Measurements from ENCODE around the gene PTK7. TPM values are rescaled to one million over a fixed set of nuclear protein-coding genes. Genes with fewer than 3 reads are reported as not detected.
A peak's percentile ranks its signal among the peaks of the same experiment; 100 is the strongest.

Gene PTK7
- total RNA-seq, 2 experiments from 2014 or later: 1.2 to 1.6 TPM

DNA sequence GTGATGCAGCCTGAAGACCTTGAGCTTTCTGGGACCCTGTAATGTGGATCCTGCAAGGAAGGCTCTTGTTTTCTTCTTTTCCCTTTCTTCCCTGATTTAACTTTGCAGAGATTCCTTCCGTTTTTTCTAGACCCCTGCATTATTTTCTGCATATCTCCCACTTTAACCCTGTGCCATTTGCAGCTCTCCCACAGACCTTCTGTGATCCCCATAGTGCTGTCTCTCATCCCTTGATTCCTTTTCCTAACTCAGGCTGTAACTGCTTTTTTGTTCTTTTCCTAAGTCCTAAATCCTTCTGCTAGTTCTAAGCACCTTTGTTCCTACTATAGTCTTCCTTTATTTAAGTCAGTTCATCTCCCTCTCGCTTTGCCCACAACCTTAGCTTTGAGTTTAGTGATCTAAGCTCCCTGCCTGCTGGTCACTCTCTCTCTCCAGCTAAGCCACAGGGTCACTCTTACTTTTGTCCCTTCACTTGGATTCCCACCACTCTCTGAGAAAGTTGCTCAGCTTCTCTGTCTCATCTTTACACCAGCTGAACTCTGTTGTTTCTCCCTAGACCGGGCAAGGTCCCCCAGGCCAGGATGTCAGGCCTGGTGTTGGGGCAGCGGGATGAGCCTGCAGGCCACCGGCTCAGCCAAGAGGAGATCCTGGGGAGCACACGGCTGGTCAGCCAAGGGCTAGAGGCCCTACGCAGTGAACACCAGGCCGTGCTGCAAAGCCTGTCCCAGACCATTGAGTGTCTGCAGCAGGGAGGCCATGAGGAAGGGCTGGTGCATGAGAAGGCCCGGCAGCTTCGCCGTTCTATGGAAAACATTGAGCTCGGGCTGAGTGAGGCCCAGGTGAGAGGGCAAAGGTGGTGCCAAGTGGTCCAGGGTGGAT lies 15.1 kb upstream of the PTK7 start:
- H3K36me3 Mint-ChIP-seq (ENCODE audit: low read depth): peaks cover 61% of the 10 kb centered on the region
- Histone ChIP-seq H3K27ac (ENCODE audit: low read depth in 1 of 2, low read length in 2 of 2) (no peak overlapping the region), H3K27me3 (ENCODE audit: control insufficient read depth in 1 of 2, insufficient read depth in 2 of 2, low read length in 2 of 2) (no peaks in the 10 kb centered on the region), H3K4me3 (ENCODE audit: low read length) (no peak overlapping the region), H3K9me3 (ENCODE audit: control insufficient read depth in 1 of 2, insufficient read depth in 1 of 2, low read length in 2 of 2) (no peaks in the 10 kb centered on the region), H3K4me1 (ENCODE audit: insufficient read depth, low read length) (peaks cover 26% of the 10 kb centered on the region), H3K36me3 (ENCODE audit: insufficient read depth, low read length) (peaks cover 30% of the 10 kb centered on the region)
- TF ChIP-seq, protein P1, sequence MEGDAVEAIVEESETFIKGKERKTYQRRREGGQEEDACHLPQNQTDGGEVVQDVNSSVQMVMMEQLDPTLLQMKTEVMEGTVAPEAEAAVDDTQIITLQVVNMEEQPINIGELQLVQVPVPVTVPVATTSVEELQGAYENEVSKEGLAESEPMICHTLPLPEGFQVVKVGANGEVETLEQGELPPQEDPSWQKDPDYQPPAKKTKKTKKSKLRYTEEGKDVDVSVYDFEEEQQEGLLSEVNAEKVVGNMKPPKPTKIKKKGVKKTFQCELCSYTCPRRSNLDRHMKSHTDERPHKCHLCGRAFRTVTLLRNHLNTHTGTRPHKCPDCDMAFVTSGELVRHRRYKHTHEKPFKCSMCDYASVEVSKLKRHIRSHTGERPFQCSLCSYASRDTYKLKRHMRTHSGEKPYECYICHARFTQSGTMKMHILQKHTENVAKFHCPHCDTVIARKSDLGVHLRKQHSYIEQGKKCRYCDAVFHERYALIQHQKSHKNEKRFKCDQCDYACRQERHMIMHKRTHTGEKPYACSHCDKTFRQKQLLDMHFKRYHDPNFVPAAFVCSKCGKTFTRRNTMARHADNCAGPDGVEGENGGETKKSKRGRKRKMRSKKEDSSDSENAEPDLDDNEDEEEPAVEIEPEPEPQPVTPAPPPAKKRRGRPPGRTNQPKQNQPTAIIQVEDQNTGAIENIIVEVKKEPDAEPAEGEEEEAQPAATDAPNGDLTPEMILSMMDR (IDR thresholded peaks at IDR 0.05): no peak
- peak overlapping the region; percentile 91 for H3K4me3 Mint-ChIP-seq
- POLR2A ChIA-PET: interaction anchor here (1.5 kb wide), 1 partner anchor 131 kb away, joined by 6 read pairs; the partner anchor contains the start of gene CNPY3
- no peak for DNase-seq
- CTCF ChIA-PET: interaction anchor here (1.4 kb wide), 1 partner anchor 83 kb away, joined by 4 read pairs; no protein-coding TSS in a partner anchor
- intact Hi-C loops (cut with DNase I, micrococcal nuclease): no loop called here
- peak overlapping the region; percentile 96 for H3K27ac Mint-ChIP-seq
- peaks cover 42% of the 10 kb centered on the region for H3K4me1 Mint-ChIP-seq (ENCODE audit: low read depth)
- no peaks in the 10 kb centered on the region for H3K9me3 Mint-ChIP-seq
- no peaks in the 10 kb centered on the region for H3K27me3 Mint-ChIP-seq
- ATAC-seq (ENCODE audit: poor library complexity): no peak

DNA sequence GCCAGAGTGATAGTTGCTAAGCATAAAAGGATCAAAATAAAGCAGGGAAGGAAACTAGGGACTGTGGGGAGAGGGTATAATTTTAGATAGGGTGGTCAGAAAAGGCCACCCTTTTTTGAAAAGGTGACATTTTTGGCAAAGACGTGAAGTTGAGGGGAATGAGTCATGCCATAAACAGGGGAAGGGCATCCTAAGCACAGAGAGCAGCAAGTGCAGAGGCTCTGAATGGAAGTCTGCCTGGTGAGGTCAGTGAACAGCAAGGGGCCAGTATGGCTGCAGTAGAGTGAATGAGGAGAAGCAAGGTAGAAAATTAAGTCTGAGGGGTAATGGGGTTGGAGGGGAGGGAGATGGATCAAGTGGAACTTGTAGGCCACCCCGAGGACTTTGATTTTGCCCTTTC lies 14.3 kb upstream of the PTK7 start:
- Mint-ChIP-seq H3K36me3 (ENCODE audit: low read depth) (peaks cover 66% of the 10 kb centered on the region), H3K9me3 (no peaks in the 10 kb centered on the region)
- POLR2A ChIA-PET: no interaction called here

DNA sequence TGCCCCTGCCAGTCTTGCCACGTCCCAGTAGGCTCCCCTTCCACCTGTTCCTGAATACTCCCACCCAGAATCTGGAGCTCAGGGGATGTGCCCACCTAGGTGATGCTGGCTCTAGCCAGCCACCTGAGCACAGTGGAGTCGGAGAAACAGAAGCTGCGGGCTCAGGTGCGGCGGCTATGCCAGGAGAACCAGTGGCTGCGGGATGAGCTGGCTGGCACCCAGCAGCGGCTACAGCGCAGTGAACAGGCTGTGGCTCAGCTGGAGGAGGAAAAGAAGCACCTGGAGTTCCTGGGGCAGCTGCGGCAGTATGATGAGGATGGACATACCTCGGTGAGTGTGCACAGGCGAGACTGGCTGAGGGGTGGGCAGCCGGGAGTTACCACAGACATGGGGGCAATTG lies 13.3 kb upstream of the PTK7 start:
- Mint-ChIP-seq H3K9me3 (no peaks in the 10 kb centered on the region), H3K4me3 (no peak overlapping the region), H3K27me3 (no peaks in the 10 kb centered on the region), H3K36me3 (ENCODE audit: low read depth) (peaks cover 65% of the 10 kb centered on the region), H3K4me1 (ENCODE audit: low read depth) (peaks cover 36% of the 10 kb centered on the region), H3K27ac (no peak overlapping the region)
- Histone ChIP-seq H3K4me3 (ENCODE audit: low read length) (no peak overlapping the region), H3K27ac (ENCODE audit: low read depth in 1 of 2, low read length in 2 of 2) (no peak overlapping the region), H3K27me3 (ENCODE audit: control insufficient read depth in 1 of 2, insufficient read depth in 2 of 2, low read length in 2 of 2) (no peaks in the 10 kb centered on the region), H3K36me3 (ENCODE audit: insufficient read depth, low read length) (peaks cover 26% of the 10 kb centered on the region), H3K4me1 (ENCODE audit: insufficient read depth, low read length) (peaks cover 25% of the 10 kb centered on the region), H3K9me3 (ENCODE audit: control insufficient read depth in 1 of 2, insufficient read depth in 1 of 2, low read length in 2 of 2) (no peaks in the 10 kb centered on the region)
- ATAC-seq (ENCODE audit: poor library complexity): no peak
- ChIA-PET POLR2A (interaction anchor here (0.6 kb wide), 1 partner anchor 11 kb away, joined by 3 read pairs; no protein-coding TSS in a partner anchor), CTCF (no interaction called here)
- no peak for DNase-seq
- intact Hi-C loops (cut with DNase I, micrococcal nuclease): no loop called here
- TF ChIP-seq, protein P1 (IDR thresholded peaks at IDR 0.05): no peak

More for the DNA sequence above, 14.3 kb upstream of the PTK7 start:
- Mint-ChIP-seq H3K27me3 (no peaks in the 10 kb centered on the region), H3K27ac (peak overlapping the region; percentile 96), H3K4me3 (peak overlapping the region; percentile 32), H3K4me1 (ENCODE audit: low read depth) (peaks cover 38% of the 10 kb centered on the region)
- Histone ChIP-seq H3K27me3 (ENCODE audit: control insufficient read depth in 1 of 2, insufficient read depth in 2 of 2, low read length in 2 of 2) (no peaks in the 10 kb centered on the region), H3K4me1 (ENCODE audit: insufficient read depth, low read length) (peaks cover 26% of the 10 kb centered on the region), H3K4me3 (ENCODE audit: low read length) (no peak overlapping the region), H3K36me3 (ENCODE audit: insufficient read depth, low read length) (peaks cover 30% of the 10 kb centered on the region), H3K9me3 (ENCODE audit: control insufficient read depth in 1 of 2, insufficient read depth in 1 of 2, low read length in 2 of 2) (no peaks in the 10 kb centered on the region), H3K27ac (ENCODE audit: low read depth in 1 of 2, low read length in 2 of 2) (no peak overlapping the region)
- CTCF ChIA-PET: no interaction called here
- DNase-seq: no peak
- intact Hi-C loops (cut with DNase I, micrococcal nuclease): no loop called here
- ATAC-seq (ENCODE audit: poor library complexity): no peak
- TF ChIP-seq, protein P1 (IDR thresholded peaks at IDR 0.05): no peak
